GM12873 (cell line): ENCODE results near the gene SMYD3.
A peak's percentile ranks its signal among the peaks of the same experiment; 100 is the strongest.

Source experiments
- CTCF ChIP-seq: IDR thresholded peaks from 2 replicates; pipeline ENCODE4 v1.5.1; 2012; ENCODE audit warnings: low read depth, mild to moderate bottlenecking, moderate library complexity, low read length, control low read depth; ENCODE audit not compliant: insufficient read depth; ENCODE audit errors: missing control alignments

The SMYD3 gene

GRCh38 chr1:245860657-245861544 is 646.2 kb downstream of the SMYD3 start:
- TF ChIP-seq CTCF: no peak

- TF ChIP-seq CTCF: no peak
Observed at GRCh38 chr1:245859493-245860114, 647.5 kb downstream of the SMYD3 start.

- TF ChIP-seq CTCF: peak; percentile 35
Observed at GRCh38 chr1:245858722-245859492, 648.2 kb downstream of the SMYD3 start.

- TF ChIP-seq CTCF: no peak
Observed at GRCh38 chr1:245858022-245858721, 648.9 kb downstream of the SMYD3 start.

GRCh38 chr1:245856944-245857531 is 650.0 kb downstream of the SMYD3 start:
- TF ChIP-seq CTCF: no peak

- TF ChIP-seq CTCF: no peak
Observed at GRCh38 chr1:245855846-245856730, 651.0 kb downstream of the SMYD3 start.
